ENCODE measurements around the gene GPR107. TPM values are rescaled to one million over a fixed set of nuclear protein-coding genes. Genes with fewer than 3 reads are reported as not detected.
A peak's percentile ranks its signal among the peaks of the same experiment; 100 is the strongest.

GPR107 gene
- polyA plus RNA-seq, 3 donors = 6.0 to 22.6 (median 6.0) TPM

DNA sequence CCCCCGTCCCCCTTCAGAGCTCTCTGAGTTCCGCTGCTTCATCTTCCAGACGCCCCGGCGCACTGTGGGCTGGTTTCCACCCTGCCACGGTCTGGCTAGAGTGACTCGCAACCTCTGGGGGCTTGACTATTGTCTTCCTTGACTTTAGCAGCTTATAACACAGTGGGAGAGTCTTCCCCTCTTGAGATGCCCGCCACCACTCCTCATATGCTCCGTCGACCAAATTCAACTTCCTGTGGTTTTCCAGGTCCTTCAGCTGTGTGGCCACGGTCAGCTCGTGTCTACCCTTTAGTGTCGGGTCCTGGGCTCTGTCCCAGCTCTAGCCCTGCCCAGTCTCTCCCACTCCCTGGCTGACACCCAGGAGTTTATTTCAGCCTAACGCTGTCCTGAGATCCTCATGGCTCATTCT lies 90.3 kb downstream of the GPR107 start:
- no peak overlapping the region for H3K27ac ChIP-seq (ENCODE audit: low read depth in 1 of 2, low read length in 2 of 2)
- Mint-ChIP-seq H3K9me3 (peaks cover 0 to 4% (median 0%) of the 10 kb centered on the region in 7 donors), H3K27ac (peak overlapping the region in 2 of 7 donors; percentile 52 to 60), H3K27me3 (ENCODE audit: low read depth in 3 of 3) (peaks cover 29 to 49% (median 40%) of the 10 kb centered on the region in 3 donors), H3K36me3 (peaks cover 0 to 4% of the 10 kb centered on the region in 2 donors), H3K4me1 (peaks cover 29% of the 10 kb centered on the region), H3K4me3 (peak overlapping the region; percentile 12 to 37)
- WGBS (ENCODE audit: insufficient coverage) = 3% methylated on average over 10 of the region's 14 CpGs
- H3K27me3 ChIP-seq (ENCODE audit: control insufficient read depth in 2 of 2, insufficient read depth in 2 of 2, low read length in 2 of 2) = peaks cover 0 to 19% of the 10 kb centered on the region in 2 donors
- H3K4me3 ChIP-seq (replicated peaks in 1 of 3; ENCODE audit: low read depth in 2 of 3, low read length in 3 of 3) = no peak overlapping the region
- H3K36me3 ChIP-seq (replicated peaks in 1 of 2; ENCODE audit: control insufficient read depth in 1 of 2, insufficient read depth in 2 of 2, low read length in 2 of 2) = no peaks in the 10 kb centered on the region
- H4K20me1 ChIP-seq (ENCODE audit: insufficient read depth, low read length) = no peaks in the 10 kb centered on the region
- peaks cover 11 to 12% of the 10 kb centered on the region in 2 donors for H3K4me1 ChIP-seq (ENCODE audit: control insufficient read depth in 1 of 2, insufficient read depth in 2 of 2, low read length in 2 of 2)
- no peaks in the 10 kb centered on the region for H3K79me2 ChIP-seq (ENCODE audit: insufficient read depth, low read length)
- H3K9me3 ChIP-seq (replicated peaks in 1 of 2; ENCODE audit: control insufficient read depth in 1 of 2, insufficient read depth in 1 of 2, low read length in 2 of 2) = no peaks in the 10 kb centered on the region
- H2AFZ ChIP-seq (ENCODE audit: insufficient read depth, low read depth, low read length, poor library complexity, severe bottlenecking) = peak overlapping the region; percentile 41
- intact Hi-C loops (cut with micrococcal nuclease) = no loop called here
- no peak for DNase-seq
- TF ChIP-seq, protein P1, sequence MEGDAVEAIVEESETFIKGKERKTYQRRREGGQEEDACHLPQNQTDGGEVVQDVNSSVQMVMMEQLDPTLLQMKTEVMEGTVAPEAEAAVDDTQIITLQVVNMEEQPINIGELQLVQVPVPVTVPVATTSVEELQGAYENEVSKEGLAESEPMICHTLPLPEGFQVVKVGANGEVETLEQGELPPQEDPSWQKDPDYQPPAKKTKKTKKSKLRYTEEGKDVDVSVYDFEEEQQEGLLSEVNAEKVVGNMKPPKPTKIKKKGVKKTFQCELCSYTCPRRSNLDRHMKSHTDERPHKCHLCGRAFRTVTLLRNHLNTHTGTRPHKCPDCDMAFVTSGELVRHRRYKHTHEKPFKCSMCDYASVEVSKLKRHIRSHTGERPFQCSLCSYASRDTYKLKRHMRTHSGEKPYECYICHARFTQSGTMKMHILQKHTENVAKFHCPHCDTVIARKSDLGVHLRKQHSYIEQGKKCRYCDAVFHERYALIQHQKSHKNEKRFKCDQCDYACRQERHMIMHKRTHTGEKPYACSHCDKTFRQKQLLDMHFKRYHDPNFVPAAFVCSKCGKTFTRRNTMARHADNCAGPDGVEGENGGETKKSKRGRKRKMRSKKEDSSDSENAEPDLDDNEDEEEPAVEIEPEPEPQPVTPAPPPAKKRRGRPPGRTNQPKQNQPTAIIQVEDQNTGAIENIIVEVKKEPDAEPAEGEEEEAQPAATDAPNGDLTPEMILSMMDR (IDR thresholded peaks at IDR 0.05) = no peak
- peak overlapping the region; percentile 27 for H3K9ac ChIP-seq (ENCODE audit: insufficient read depth, low read length, poor library complexity, severe bottlenecking)
- no peak overlapping the region for H3K4me2 ChIP-seq (replicated peaks; ENCODE audit: extremely low read depth, low read length, poor library complexity, severe bottlenecking)

DNA sequence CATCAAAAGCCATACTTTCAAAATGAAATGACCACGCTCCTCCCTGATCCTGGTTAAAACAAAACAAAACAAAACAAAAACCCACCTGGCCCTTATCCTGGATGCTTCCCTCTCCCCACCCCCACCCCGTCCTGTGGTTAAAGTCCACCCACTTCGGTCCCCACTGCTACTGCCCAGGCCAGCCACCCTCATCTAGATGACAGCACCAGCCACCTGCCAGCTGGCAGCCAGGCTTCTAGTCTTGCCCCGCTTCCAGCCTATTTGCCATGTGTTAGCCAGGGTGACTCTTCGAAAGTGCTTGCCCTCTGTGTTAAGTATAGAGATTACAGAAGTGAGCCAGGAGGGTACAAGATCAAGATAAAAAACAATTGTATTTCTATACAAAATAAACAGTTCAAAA lies 91.0 kb downstream of the GPR107 start:
- Histone ChIP-seq H3K9me3 (replicated peaks in 1 of 2; ENCODE audit: control insufficient read depth in 1 of 2, insufficient read depth in 1 of 2, low read length in 2 of 2) (no peaks in the 10 kb centered on the region), H3K9ac (ENCODE audit: insufficient read depth, low read length, poor library complexity, severe bottlenecking) (no peak overlapping the region), H3K36me3 (replicated peaks in 1 of 2; ENCODE audit: control insufficient read depth in 1 of 2, insufficient read depth in 2 of 2, low read length in 2 of 2) (no peaks in the 10 kb centered on the region), H4K20me1 (ENCODE audit: insufficient read depth, low read length) (no peaks in the 10 kb centered on the region), H3K79me2 (ENCODE audit: insufficient read depth, low read length) (no peaks in the 10 kb centered on the region), H3K4me2 (replicated peaks; ENCODE audit: extremely low read depth, low read length, poor library complexity, severe bottlenecking) (no peak overlapping the region), H3K27me3 (ENCODE audit: control insufficient read depth in 2 of 2, insufficient read depth in 2 of 2, low read length in 2 of 2) (peaks cover 0 to 19% of the 10 kb centered on the region in 2 donors), H3K4me3 (replicated peaks in 1 of 3; ENCODE audit: low read depth in 2 of 3, low read length in 3 of 3) (no peak overlapping the region), H3K27ac (ENCODE audit: low read depth in 1 of 2, low read length in 2 of 2) (no peak overlapping the region), H3K4me1 (ENCODE audit: control insufficient read depth in 1 of 2, insufficient read depth in 2 of 2, low read length in 2 of 2) (peaks cover 11 to 12% of the 10 kb centered on the region in 2 donors), H2AFZ (ENCODE audit: insufficient read depth, low read depth, low read length, poor library complexity, severe bottlenecking) (no peak overlapping the region)
- Mint-ChIP-seq H3K4me1 (peaks cover 26% of the 10 kb centered on the region), H3K27ac (no peak overlapping the region), H3K4me3 (peak overlapping the region in 1 of 2 donors; percentile 16), H3K9me3 (peaks cover 0 to 4% (median 1%) of the 10 kb centered on the region in 7 donors), H3K27me3 (ENCODE audit: low read depth in 3 of 3) (peaks cover 31 to 49% (median 40%) of the 10 kb centered on the region in 3 donors), H3K36me3 (no peaks in the 10 kb centered on the region)
- DNase-seq = no peak
- intact Hi-C loops (cut with micrococcal nuclease) = no loop called here
- TF ChIP-seq, protein P1 (IDR thresholded peaks at IDR 0.05) = no peak
- no CpG with 5 or more reads among the region's 5 CpGs for WGBS (ENCODE audit: insufficient coverage)
